Measurements from ENCODE around the gene ULBP1.
"Not testable (repeated sequence)": the region's sequence is repeated elsewhere in the genome, so short reads cannot be mapped to it uniquely, and the experiment has no call there.

Gene ULBP1

DNA sequence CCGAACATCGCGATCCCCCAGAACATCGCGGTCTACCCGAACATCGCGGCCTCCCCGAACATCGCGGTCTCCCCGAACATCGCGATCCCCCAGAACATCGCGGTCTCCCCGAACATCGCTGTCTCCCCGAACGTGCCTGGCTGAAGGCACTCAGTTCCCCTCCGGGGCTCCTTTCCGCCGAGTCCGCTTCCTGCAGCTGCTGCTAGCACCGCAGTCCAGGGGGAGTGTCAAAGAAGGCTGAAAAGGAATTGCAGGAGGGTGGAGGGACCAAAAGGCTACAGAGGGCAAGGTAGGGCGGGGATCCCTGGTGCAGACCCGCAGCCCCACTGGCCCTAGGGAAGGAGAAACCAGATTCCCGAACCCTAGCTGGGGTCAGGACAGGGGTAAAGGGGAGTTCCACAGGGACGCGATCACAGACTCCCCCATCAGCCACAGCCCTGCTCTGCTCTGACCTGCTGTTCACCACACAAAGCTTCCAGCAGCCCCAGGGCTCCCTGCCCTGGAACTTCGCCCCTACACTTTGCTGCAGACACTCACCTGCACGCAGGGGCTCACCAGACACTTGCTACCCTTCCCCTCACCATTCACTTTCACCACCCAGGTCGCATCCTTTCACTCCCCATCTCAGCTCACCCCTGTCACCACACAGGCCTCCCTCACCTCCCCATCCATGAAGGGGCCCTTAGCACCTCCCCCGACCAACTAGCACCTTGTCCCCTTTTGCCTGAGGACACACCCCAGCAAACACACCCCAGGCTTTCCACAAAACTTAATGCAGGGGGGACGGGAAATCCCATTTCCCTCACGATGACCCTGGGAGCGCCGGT, 1.7 kb downstream of the ULBP1 start:
- H3K36me3 ChIP-seq (ENCODE audit: control insufficient read depth, insufficient read depth, low read length, severe bottlenecking): no peaks in the 10 kb centered on the region
- H3K4me3 ChIP-seq (ENCODE audit: low read length): peak overlapping the region; percentile 81
- H3K4me1 ChIP-seq (ENCODE audit: control insufficient read depth, insufficient read depth, low read length): peaks cover 11% of the 10 kb centered on the region
- peaks cover 63% of the 10 kb centered on the region for H3K27me3 ChIP-seq (replicated peaks; ENCODE audit: control insufficient read depth, insufficient read depth, low read length)
- peak overlapping the region; percentile 58 for H3K9ac ChIP-seq (ENCODE audit: low read length)
- no peaks in the 10 kb centered on the region for H3K9me3 ChIP-seq (ENCODE audit: control insufficient read depth, low read length)
- peak; percentile 8 for DNase-seq (ENCODE audit: low read depth)

DNA sequence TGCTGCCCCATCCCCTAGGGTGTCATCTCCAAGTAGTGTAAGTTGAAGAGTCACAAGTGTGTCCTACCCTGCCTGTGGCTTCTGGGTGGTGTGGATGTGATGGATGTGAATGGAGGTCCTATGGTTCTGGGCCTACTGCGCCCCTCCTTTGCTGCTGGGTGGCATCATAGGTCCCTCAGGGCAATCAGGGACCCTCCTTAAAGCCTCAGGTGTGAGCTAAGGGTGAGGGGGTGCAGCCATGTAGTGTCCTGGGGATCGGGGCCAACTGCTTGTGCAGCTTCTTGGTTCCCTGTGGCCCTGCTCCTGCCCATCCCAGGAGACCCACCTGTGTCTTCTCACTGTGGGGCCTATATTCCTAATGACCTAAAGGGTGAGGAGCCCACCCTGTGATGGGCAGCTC, 2.6 kb downstream of the ULBP1 start:
- H3K9me3 ChIP-seq (ENCODE audit: control insufficient read depth, low read length); DNase-seq (ENCODE audit: low read depth); H3K36me3 ChIP-seq (ENCODE audit: control insufficient read depth, insufficient read depth, low read length, severe bottlenecking); H3K9ac ChIP-seq (ENCODE audit: low read length); H3K4me3 ChIP-seq (ENCODE audit: low read length): not testable (repeated sequence)
- Histone ChIP-seq H3K27me3 (replicated peaks; ENCODE audit: control insufficient read depth, insufficient read depth, low read length) (peaks cover 56% of the 10 kb centered on the region), H3K4me1 (ENCODE audit: control insufficient read depth, insufficient read depth, low read length) (peaks cover 11% of the 10 kb centered on the region)

DNA sequence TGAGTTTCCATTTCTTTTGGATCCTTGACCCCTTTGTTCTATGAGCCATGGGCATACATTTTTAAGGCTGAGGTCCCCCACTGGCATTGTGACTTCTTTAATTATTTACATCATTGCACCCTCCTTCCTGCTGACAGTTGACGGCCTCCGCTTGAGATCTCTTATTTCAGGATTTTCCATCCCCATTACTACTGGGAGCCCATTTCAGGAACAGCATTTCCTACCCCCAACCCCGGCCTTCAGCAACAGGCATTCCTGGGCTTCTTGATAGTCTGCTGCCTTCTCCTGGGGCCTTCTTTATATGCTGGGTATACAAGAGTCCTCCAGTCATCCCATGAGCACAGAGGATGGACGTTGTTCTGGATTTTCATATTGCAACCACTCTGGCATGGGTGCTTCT, 3.8 kb downstream of the ULBP1 start:
- H3K9ac ChIP-seq (ENCODE audit: low read length): no peak overlapping the region
- H3K4me1 ChIP-seq (ENCODE audit: control insufficient read depth, insufficient read depth, low read length): peaks cover 11% of the 10 kb centered on the region
- peaks cover 46% of the 10 kb centered on the region for H3K27me3 ChIP-seq (replicated peaks; ENCODE audit: control insufficient read depth, insufficient read depth, low read length)
- H3K4me3 ChIP-seq (ENCODE audit: low read length): no peak overlapping the region
- no peaks in the 10 kb centered on the region for H3K36me3 ChIP-seq (ENCODE audit: control insufficient read depth, insufficient read depth, low read length, severe bottlenecking)
- DNase-seq (ENCODE audit: low read depth): no peak
- peaks cover 5% of the 10 kb centered on the region for H3K9me3 ChIP-seq (ENCODE audit: control insufficient read depth, low read length)

DNA sequence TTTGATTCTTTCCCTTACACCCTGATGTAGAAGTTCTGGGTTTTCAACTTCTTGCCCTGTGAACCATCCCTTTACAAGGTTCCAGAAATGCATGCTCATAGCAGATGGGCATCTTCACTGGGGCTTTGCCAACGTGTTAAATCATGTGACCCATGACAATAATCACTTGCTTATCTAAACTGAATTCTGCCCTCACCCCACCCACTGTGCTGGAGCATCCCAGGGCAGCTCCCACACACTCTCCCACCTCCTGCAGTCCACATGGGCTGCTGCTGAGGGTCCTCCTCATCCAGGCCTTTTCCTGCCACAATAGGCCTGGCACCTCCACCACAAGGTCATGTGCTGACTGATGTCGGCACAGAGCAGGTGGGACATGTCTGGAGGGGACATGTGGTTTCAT, 4.3 kb downstream of the ULBP1 start:
- H3K4me1 ChIP-seq (ENCODE audit: control insufficient read depth, insufficient read depth, low read length): peaks cover 11% of the 10 kb centered on the region
- not testable (repeated sequence) for H3K9ac ChIP-seq (ENCODE audit: low read length); DNase-seq (ENCODE audit: low read depth); H3K36me3 ChIP-seq (ENCODE audit: control insufficient read depth, insufficient read depth, low read length, severe bottlenecking); H3K4me3 ChIP-seq (ENCODE audit: low read length); H3K9me3 ChIP-seq (ENCODE audit: control insufficient read depth, low read length)
- peaks cover 42% of the 10 kb centered on the region for H3K27me3 ChIP-seq (replicated peaks; ENCODE audit: control insufficient read depth, insufficient read depth, low read length)

DNA sequence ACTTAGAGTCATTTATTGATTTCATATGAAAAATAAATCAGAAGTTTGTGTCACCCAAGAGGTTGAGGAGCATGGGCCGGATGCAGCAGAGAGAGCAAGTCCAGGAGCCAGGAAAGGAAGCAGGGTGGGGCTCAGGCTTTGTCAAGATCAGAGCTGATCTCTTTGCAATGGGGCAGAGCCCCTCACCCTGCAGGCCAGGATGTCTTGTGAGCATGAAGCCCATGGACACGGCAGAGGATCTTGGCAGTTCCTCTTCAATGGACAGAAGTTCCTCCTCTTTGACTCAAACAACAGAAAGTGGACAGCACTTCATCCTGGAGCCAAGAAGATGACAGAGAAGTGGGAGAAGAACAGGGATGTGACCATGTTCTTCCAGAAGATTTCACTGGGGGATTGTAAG, 5.2 kb downstream of the ULBP1 start:
- not testable (repeated sequence) for H3K4me1 ChIP-seq (ENCODE audit: control insufficient read depth, insufficient read depth, low read length)
- peaks cover 41% of the 10 kb centered on the region for H3K27me3 ChIP-seq (replicated peaks; ENCODE audit: control insufficient read depth, insufficient read depth, low read length)

DNA sequence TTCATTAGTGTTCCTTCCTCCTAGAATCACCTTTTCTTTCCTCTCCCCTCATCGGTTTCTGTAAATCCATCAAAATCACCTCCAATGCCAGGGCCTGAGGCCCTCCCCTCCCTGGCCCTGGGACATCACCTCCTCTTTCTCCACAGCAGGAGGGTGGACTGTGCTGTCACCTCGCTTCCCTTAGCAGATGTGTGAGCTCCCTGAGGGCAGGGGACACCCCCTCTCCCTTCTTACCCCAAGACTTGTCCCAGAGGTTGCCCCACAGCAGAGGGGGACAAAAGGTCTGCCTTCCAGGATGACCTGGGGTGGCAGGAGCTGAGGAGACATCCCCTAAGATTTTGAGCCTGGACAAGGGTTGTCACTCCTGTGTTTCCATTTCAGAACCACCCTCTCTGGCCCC, 5.9 kb downstream of the ULBP1 start:
- no peaks in the 10 kb centered on the region for H3K36me3 ChIP-seq (ENCODE audit: control insufficient read depth, insufficient read depth, low read length, severe bottlenecking)
- DNase-seq (ENCODE audit: low read depth): no peak
- H3K9ac ChIP-seq (ENCODE audit: low read length): no peak overlapping the region
- peaks cover 10% of the 10 kb centered on the region for H3K9me3 ChIP-seq (ENCODE audit: control insufficient read depth, low read length)
- H3K4me1 ChIP-seq (ENCODE audit: control insufficient read depth, insufficient read depth, low read length): no peaks in the 10 kb centered on the region
- H3K4me3 ChIP-seq (ENCODE audit: low read length): no peak overlapping the region
- H3K27me3 ChIP-seq (replicated peaks; ENCODE audit: control insufficient read depth, insufficient read depth, low read length): peaks cover 39% of the 10 kb centered on the region

More for the DNA sequence above, 5.2 kb downstream of the ULBP1 start:
- H3K9ac ChIP-seq (ENCODE audit: low read length); DNase-seq (ENCODE audit: low read depth); H3K9me3 ChIP-seq (ENCODE audit: control insufficient read depth, low read length); H3K36me3 ChIP-seq (ENCODE audit: control insufficient read depth, insufficient read depth, low read length, severe bottlenecking); H3K4me3 ChIP-seq (ENCODE audit: low read length): not testable (repeated sequence)

DNA sequence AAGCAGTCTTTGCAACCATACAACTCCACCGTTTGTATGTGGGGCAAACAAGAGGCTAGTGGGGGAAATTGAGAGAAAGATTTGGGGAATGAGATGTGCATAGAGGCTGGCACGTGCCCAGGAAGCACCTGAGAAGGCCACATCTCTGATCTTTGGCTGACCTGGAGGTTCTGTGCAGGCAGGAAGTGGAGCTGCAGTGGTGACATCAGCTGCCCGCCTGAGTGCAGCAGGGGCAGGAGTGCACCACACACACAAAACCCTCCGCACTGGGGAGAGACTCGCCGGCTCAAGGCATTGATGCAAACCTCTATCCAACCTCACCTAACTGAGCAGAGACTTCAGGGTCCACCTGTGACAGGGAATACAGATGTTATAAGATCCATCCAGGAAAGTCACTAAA, 10.7 kb downstream of the ULBP1 start:
- peaks cover 58% of the 10 kb centered on the region for H3K27me3 ChIP-seq (replicated peaks; ENCODE audit: control insufficient read depth, insufficient read depth, low read length)
- not testable (repeated sequence) for H3K36me3 ChIP-seq (ENCODE audit: control insufficient read depth, insufficient read depth, low read length, severe bottlenecking); DNase-seq (ENCODE audit: low read depth); H3K4me3 ChIP-seq (ENCODE audit: low read length); H3K9ac ChIP-seq (ENCODE audit: low read length); H3K4me1 ChIP-seq (ENCODE audit: control insufficient read depth, insufficient read depth, low read length); H3K9me3 ChIP-seq (ENCODE audit: control insufficient read depth, low read length)

DNA sequence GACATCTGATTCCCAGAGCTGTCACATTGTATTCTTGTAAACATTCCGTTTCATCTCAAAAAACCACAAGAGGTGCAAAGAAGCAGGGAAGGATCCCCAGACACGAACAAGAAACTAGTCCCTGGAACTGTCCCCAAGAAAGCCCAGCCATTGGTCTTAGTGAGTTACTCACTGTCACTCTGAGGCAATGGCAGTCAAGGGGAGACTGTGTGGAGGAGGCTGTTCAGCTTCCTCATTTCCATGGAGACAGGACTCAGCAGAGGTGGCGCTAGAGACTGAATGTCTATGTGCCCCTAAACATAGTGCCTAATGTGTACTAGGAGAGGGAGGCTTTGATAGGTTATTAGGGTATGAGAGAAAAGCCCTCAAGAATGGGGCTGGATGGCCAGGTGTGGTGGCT, 11.1 kb downstream of the ULBP1 start:
- H3K27me3 ChIP-seq (replicated peaks; ENCODE audit: control insufficient read depth, insufficient read depth, low read length): peaks cover 57% of the 10 kb centered on the region
- DNase-seq (ENCODE audit: low read depth): no peak
- H3K9ac ChIP-seq (ENCODE audit: low read length): no peak overlapping the region

DNA sequence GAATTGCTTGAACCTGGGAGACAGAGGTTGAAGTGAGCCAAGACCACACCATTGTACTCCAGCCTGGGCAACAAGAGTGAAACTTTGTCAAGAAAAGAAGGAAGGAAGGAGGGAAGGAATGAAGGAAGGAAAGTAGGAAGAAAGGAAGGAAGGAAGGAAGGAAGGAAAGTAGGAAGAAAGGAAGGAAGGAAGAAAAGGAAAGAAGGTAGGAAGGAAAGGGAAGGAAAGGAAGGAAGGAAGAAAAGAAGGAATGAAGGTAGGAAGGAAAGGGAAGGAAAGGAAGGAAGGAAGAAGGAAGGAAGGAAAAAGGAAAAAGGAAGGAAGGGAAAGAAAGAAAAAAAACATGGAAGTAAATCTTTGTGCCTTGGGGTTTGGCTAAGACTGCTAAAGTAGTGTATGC, 11.7 kb downstream of the ULBP1 start:
- Histone ChIP-seq H3K36me3 (ENCODE audit: control insufficient read depth, insufficient read depth, low read length, severe bottlenecking) (no peaks in the 10 kb centered on the region), H3K4me3 (ENCODE audit: low read length) (no peak overlapping the region), H3K9ac (ENCODE audit: low read length) (no peak overlapping the region), H3K27me3 (replicated peaks; ENCODE audit: control insufficient read depth, insufficient read depth, low read length) (peaks cover 54% of the 10 kb centered on the region), H3K9me3 (ENCODE audit: control insufficient read depth, low read length) (peaks cover 10% of the 10 kb centered on the region), H3K4me1 (ENCODE audit: control insufficient read depth, insufficient read depth, low read length) (no peaks in the 10 kb centered on the region)
- DNase-seq (ENCODE audit: low read depth): no peak

More for the DNA sequence above, 11.1 kb downstream of the ULBP1 start:
- Histone ChIP-seq H3K4me1 (ENCODE audit: control insufficient read depth, insufficient read depth, low read length) (no peaks in the 10 kb centered on the region), H3K4me3 (ENCODE audit: low read length) (no peak overlapping the region), H3K9me3 (ENCODE audit: control insufficient read depth, low read length) (peaks cover 10% of the 10 kb centered on the region), H3K36me3 (ENCODE audit: control insufficient read depth, insufficient read depth, low read length, severe bottlenecking) (no peaks in the 10 kb centered on the region)

DNA sequence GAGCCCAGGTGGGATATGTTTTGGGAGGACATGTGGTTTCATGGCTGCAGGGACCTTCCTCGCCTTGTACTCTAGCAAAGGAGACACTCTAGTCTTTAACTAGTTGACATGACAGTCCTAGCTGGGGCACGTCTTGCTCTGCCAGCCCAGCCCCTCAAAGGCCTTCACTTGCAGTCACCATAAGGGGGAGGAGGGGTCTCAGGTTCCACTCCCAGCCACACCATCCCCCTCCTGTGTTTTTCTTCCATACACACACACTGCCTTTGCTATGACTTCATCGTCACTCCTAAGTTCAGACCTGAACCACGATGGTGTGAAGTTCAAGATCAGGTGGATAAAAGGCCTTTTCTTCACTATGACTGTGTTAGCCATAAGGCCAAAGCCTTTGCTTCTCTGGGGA, 13.5 kb downstream of the ULBP1 start:
- no peak for DNase-seq (ENCODE audit: low read depth)
- no peak overlapping the region for H3K9ac ChIP-seq (ENCODE audit: low read length)
- H3K36me3 ChIP-seq (ENCODE audit: control insufficient read depth, insufficient read depth, low read length, severe bottlenecking): no peaks in the 10 kb centered on the region
- H3K4me1 ChIP-seq (ENCODE audit: control insufficient read depth, insufficient read depth, low read length): no peaks in the 10 kb centered on the region
- H3K9me3 ChIP-seq (ENCODE audit: control insufficient read depth, low read length): peaks cover 5% of the 10 kb centered on the region
- no peak overlapping the region for H3K4me3 ChIP-seq (ENCODE audit: low read length)
- peaks cover 66% of the 10 kb centered on the region for H3K27me3 ChIP-seq (replicated peaks; ENCODE audit: control insufficient read depth, insufficient read depth, low read length)

DNA sequence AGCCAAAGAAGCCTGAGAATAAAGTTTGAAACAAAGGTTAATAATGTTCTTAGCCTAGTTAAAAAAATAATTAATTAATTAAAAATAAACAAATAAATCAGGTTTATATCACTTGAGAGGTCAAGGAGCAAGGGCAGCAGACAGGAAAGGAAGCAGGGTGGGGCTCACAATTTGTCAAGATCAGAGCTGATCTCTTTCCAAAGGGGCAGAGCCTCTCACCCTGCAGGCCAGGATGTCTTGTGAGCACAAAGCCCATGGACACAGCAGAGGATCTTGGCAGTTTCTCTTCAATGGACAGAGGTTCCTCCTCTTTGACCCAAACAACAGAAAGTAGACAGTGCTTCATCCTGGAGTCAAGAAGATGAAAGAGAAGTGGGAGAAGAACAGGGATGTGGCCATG, 14.9 kb downstream of the ULBP1 start:
- Histone ChIP-seq H3K36me3 (ENCODE audit: control insufficient read depth, insufficient read depth, low read length, severe bottlenecking) (no peaks in the 10 kb centered on the region), H3K9me3 (ENCODE audit: control insufficient read depth, low read length) (no peaks in the 10 kb centered on the region), H3K4me3 (ENCODE audit: low read length) (no peak overlapping the region), H3K9ac (ENCODE audit: low read length) (no peak overlapping the region), H3K27me3 (replicated peaks; ENCODE audit: control insufficient read depth, insufficient read depth, low read length) (peaks cover 77% of the 10 kb centered on the region), H3K4me1 (ENCODE audit: control insufficient read depth, insufficient read depth, low read length) (no peaks in the 10 kb centered on the region)
- DNase-seq (ENCODE audit: low read depth): no peak

DNA sequence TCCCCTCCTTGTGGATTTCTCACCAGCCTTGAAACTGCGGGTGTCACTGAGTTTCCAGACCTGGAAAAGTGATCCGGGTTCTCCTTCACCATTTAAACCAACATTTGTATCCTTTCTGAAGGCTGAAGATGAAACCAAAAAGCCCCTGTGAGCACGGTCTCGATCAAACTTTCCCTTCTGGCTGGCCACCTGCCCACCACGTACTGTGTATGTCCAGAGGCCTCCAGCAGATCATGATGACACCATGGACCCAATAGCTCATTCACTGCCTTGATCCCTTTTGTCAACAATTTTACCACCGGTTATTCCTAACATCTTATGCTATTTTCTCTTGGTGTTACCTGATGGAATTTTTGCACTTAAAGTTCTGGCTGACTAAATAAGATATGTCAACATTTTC, 15.6 kb downstream of the ULBP1 start:
- Histone ChIP-seq H3K9me3 (ENCODE audit: control insufficient read depth, low read length) (no peaks in the 10 kb centered on the region), H3K36me3 (ENCODE audit: control insufficient read depth, insufficient read depth, low read length, severe bottlenecking) (no peaks in the 10 kb centered on the region), H3K4me3 (ENCODE audit: low read length) (no peak overlapping the region), H3K9ac (ENCODE audit: low read length) (no peak overlapping the region), H3K4me1 (ENCODE audit: control insufficient read depth, insufficient read depth, low read length) (no peaks in the 10 kb centered on the region), H3K27me3 (replicated peaks; ENCODE audit: control insufficient read depth, insufficient read depth, low read length) (peaks cover 70% of the 10 kb centered on the region)
- DNase-seq (ENCODE audit: low read depth): no peak
